ENCODE measurements around the gene SYNDIG1. TPM values are rescaled to one million over a fixed set of nuclear protein-coding genes. Genes with fewer than 3 reads are reported as not detected.

The SYNDIG1 gene
- total RNA-seq, 4 donors from 2014 or later, result 5.1 to 15.9 (median 14.3) TPM

DNA sequence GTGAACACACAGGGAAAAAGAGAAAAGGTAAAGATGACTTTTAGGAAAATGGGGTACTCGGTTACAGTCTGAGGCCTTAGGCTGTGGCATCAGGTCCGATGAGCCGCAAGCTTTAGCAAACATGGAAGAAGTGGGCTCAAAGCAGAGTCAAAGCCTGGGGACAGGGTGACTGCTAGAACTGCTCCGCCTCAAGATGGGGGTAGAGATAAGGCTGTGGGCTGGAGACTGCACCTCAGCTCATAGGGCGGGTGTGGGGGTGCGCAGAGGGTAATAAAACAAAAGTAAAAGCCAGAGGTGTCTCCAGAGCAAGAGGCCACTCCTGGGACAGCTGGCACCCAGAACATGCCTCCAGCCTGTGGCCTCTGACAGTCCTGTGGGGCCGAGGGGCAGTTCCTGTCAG is 21.3 kb upstream of the SYNDIG1 start:
- no peak for DNase-seq (ENCODE audit: low spot score in 2 of 2)
- Histone ChIP-seq H3K4me1 (no peaks in the 10 kb centered on the region), H3K9me3 (no peaks in the 10 kb centered on the region), H3K4me3 (no peak overlapping the region), H3K27me3 (no peaks in the 10 kb centered on the region), H3K36me3 (no peaks in the 10 kb centered on the region), H3K27ac (no peak overlapping the region)
- WGBS, 2 donors, result 72 to 89% methylated on average over 7 of the region's 7 CpGs
- TF ChIP-seq, protein P1, sequence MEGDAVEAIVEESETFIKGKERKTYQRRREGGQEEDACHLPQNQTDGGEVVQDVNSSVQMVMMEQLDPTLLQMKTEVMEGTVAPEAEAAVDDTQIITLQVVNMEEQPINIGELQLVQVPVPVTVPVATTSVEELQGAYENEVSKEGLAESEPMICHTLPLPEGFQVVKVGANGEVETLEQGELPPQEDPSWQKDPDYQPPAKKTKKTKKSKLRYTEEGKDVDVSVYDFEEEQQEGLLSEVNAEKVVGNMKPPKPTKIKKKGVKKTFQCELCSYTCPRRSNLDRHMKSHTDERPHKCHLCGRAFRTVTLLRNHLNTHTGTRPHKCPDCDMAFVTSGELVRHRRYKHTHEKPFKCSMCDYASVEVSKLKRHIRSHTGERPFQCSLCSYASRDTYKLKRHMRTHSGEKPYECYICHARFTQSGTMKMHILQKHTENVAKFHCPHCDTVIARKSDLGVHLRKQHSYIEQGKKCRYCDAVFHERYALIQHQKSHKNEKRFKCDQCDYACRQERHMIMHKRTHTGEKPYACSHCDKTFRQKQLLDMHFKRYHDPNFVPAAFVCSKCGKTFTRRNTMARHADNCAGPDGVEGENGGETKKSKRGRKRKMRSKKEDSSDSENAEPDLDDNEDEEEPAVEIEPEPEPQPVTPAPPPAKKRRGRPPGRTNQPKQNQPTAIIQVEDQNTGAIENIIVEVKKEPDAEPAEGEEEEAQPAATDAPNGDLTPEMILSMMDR (IDR thresholded peaks at IDR 0.05), result no peak
- TF ChIP-seq EP300 (IDR thresholded peaks at IDR 0.05), result no peak
- no peak for TF ChIP-seq POLR2A (IDR thresholded peaks at IDR 0.05)

DNA sequence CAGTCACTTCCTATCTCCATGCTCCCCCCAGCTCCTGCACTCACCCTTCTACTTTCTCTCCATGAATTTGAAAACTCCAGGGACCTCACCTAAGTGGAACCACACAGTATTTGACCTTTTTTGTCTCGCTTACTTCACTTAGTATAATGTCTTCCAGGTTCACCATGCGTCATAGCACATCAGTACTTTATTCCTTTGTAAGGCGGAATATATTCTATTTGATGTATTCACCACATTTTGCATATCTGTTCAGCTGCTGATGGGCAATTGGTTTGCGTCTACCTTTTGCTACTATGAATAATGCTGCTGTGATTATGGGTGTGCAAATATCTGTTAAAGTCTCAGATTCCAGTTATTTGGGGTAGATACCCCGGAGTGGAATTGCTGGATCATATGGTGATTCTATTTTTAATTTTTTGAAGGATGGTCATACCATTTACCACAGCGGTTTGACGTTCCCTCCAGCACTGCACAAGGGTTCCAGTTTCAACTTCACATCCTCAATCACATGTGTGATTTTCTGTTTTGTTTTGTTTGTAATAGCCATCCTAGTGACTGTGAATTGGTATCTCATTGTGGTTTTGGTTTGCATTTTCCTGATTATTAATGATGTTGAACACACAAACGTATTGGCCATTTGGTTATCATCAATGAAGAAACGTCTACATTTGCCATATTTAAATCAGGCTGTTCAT is 20.3 kb upstream of the SYNDIG1 start:
- Histone ChIP-seq H3K4me1 (no peaks in the 10 kb centered on the region), H3K36me3 (no peaks in the 10 kb centered on the region), H3K4me3 (no peak overlapping the region), H3K27me3 (no peaks in the 10 kb centered on the region), H3K27ac (no peak overlapping the region), H3K9me3 (no peaks in the 10 kb centered on the region)
- no peak for DNase-seq (ENCODE audit: low spot score in 2 of 2)
- 82 to 84% methylated on average over 9 of the region's 9 CpGs for WGBS, 2 donors
- TF ChIP-seq EP300 (IDR thresholded peaks at IDR 0.05), result no peak
- TF ChIP-seq, protein P1 (IDR thresholded peaks at IDR 0.05), result no peak
- TF ChIP-seq POLR2A (IDR thresholded peaks at IDR 0.05), result no peak

DNA sequence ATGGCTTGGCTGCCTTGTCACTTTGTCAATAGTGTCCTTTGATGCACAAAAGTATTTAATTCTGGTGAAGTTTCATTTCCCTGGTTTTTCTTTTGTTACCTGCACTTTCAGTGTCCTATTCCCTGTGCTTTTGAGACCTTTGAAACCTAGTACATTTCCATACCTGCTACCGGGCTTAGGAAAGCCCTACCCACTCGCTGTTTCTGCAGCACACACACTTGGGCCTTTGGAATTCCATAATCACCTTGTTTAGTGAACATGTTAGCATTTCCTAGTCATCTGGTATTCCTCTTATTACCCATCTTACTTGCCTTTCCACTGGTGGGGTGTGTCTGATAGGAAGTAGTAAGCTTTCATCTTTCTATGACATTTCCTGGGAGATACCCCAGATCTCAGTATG is 19.3 kb upstream of the SYNDIG1 start:
- no peaks in the 10 kb centered on the region for H3K36me3 ChIP-seq
- H3K4me3 ChIP-seq, result no peak overlapping the region
- TF ChIP-seq, protein P1 (IDR thresholded peaks at IDR 0.05), result no peak
- no peak for TF ChIP-seq POLR2A (IDR thresholded peaks at IDR 0.05)
- no peak for TF ChIP-seq EP300 (IDR thresholded peaks at IDR 0.05)
- H3K4me1 ChIP-seq, result no peaks in the 10 kb centered on the region
- H3K27ac ChIP-seq, result no peak overlapping the region
- DNase-seq (ENCODE audit: low spot score in 2 of 2), result no peak
- no peaks in the 10 kb centered on the region for H3K9me3 ChIP-seq
- H3K27me3 ChIP-seq, result no peaks in the 10 kb centered on the region
- WGBS, 2 donors, result 81 to 87% methylated on average over 2 of the region's 2 CpGs

DNA sequence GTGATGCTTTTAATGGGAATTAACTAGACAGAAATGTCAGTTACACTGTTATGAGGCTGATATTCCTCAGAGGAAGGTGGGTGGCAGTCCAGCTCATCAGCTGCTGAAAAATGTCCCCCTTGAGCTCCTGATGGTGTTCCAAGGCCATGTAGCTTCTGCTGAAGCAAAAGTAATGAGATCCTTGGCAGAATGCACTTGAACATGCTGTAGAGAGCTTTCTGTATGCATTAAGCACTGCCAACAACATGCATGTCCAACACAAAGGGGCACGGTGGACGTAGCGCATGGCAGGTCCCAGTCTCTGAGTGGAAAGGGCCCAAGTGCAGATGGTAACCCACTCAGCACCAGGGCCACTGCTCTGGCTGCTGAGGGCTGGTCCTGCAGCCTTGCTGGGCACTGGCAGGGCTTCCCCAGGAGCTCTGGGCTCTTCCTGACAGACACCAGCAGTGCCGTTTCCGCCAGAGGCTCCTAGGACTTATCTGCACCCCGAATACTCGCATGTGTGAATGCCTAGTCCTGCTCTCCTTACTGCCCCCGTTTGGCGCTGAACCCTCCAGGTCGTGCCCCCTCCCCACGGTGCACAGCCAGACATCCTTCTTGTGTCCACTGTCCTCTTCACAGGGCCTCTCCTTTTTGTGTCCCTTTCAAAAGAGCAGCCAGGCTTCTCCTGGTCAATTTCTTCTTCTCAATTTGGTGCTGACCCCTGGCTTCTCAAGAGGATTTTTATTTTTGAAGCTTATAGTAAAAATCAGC is 18.6 kb upstream of the SYNDIG1 start:
- no peaks in the 10 kb centered on the region for H3K4me1 ChIP-seq
- no peak for DNase-seq (ENCODE audit: low spot score in 2 of 2)
- TF ChIP-seq, protein P1 (IDR thresholded peaks at IDR 0.05), result no peak
- TF ChIP-seq EP300 (IDR thresholded peaks at IDR 0.05) (no peak), POLR2A (IDR thresholded peaks at IDR 0.05) (no peak)
- H3K9me3 ChIP-seq, result no peaks in the 10 kb centered on the region
- no peaks in the 10 kb centered on the region for H3K27me3 ChIP-seq
- no peak overlapping the region for H3K4me3 ChIP-seq
- H3K27ac ChIP-seq, result no peak overlapping the region
- H3K36me3 ChIP-seq, result no peaks in the 10 kb centered on the region
- WGBS, 2 donors, result 72 to 75% methylated on average over 11 of the region's 11 CpGs

DNA sequence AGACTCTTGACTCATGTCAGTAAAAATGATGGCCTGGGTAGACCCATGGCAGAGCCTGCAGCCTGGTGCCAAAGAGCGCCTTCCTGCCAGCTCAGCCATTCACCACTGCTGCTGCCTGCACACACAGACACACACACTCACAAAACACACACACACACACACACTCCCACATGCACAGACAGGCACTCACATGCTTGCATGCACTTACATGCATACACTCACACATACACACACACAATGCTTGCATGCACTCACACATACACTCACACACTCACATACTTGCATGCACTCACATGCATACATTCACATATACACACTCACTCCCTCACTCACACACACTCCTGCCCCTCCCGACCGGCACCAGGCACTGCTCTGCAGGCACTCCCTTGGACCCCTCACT is 18.0 kb upstream of the SYNDIG1 start:
- Histone ChIP-seq H3K36me3 (no peaks in the 10 kb centered on the region), H3K9me3 (no peaks in the 10 kb centered on the region), H3K4me3 (no peak overlapping the region), H3K27ac (no peak overlapping the region), H3K4me1 (no peaks in the 10 kb centered on the region), H3K27me3 (no peaks in the 10 kb centered on the region)
- WGBS, 2 donors, result 79 to 81% methylated on average over 3 of the region's 3 CpGs
- TF ChIP-seq EP300 (IDR thresholded peaks at IDR 0.05), result no peak
- TF ChIP-seq, protein P1 (IDR thresholded peaks at IDR 0.05), result no peak
- TF ChIP-seq POLR2A (IDR thresholded peaks at IDR 0.05), result no peak
- no peak for DNase-seq (ENCODE audit: low spot score in 2 of 2)

Data from tibial nerve (tissue), 4 donors.